Measurements from ENCODE around the gene TNS3. TPM values are rescaled to one million over a fixed set of nuclear protein-coding genes. Genes with fewer than 3 reads are reported as not detected.

Gene TNS3
- total and polyA plus RNA-seq, 2 donors (not counting 1 experiment from before 2014, with no cell fraction given) = 11.4 to 77.5 TPM

- peaks cover 5% of the 10 kb centered on the region for H4K20me1 ChIP-seq (ENCODE audit: control insufficient read depth, insufficient read depth, low read length, poor library complexity, severe bottlenecking)
- ATAC-seq (ENCODE audit: low read depth) (no peak), DNase-seq (no peak)
- no peak overlapping the region for H3K4me3 Mint-ChIP-seq
- no peak overlapping the region for H3K27ac Mint-ChIP-seq
- no peak overlapping the region for H3K4me2 ChIP-seq (replicated peaks; ENCODE audit: low read depth, low read length, poor library complexity, severe bottlenecking)
- ChIA-PET POLR2A (no interaction called here), CTCF (interaction anchor here (1.4 kb wide), 1 partner anchor 10 kb away, joined by 3 read pairs; no protein-coding TSS in a partner anchor)
- H3K36me3 ChIP-seq (replicated peaks in 1 of 2; ENCODE audit: control extremely low read depth in 1 of 2, control insufficient read depth in 1 of 2, extremely low read depth in 1 of 2, insufficient read depth in 2 of 2, low read length in 1 of 2) = no peaks in the 10 kb centered on the region
- H3K27me3 ChIP-seq (replicated peaks in 1 of 4; ENCODE audit: control extremely low read depth in 1 of 4, control insufficient read depth in 3 of 4, insufficient read depth in 4 of 4, low read length in 3 of 4) = no peaks in the 10 kb centered on the region
- peaks cover 9% of the 10 kb centered on the region for H3K79me2 ChIP-seq (ENCODE audit: control insufficient read depth, insufficient read depth, low read length)
- H3K27me3 Mint-ChIP-seq = no peaks in the 10 kb centered on the region
- H3K4me1 Mint-ChIP-seq = peaks cover 29% of the 10 kb centered on the region
- H3K9me3 ChIP-seq (ENCODE audit: control extremely low read depth in 1 of 3, control insufficient read depth in 2 of 3, insufficient read depth in 1 of 3, low read length in 2 of 3) = no peaks in the 10 kb centered on the region
- WGBS (ENCODE audit: insufficient coverage) = 100% methylated on average over 1 of the region's 14 CpGs
- no peak overlapping the region for H3K9ac ChIP-seq (ENCODE audit: low read length)
- no peak overlapping the region for H2AFZ ChIP-seq (ENCODE audit: insufficient read depth, low read depth, low read length, poor library complexity, severe bottlenecking)
- no peak overlapping the region for H3K4me3 ChIP-seq (ENCODE audit: control extremely low read depth in 1 of 5, extremely low read depth in 1 of 5, insufficient read depth in 1 of 5, low read depth in 2 of 5, low read length in 4 of 5)
- no peak for TF ChIP-seq CTCF (IDR thresholded peaks at IDR 0.05)
- TF ChIP-seq EZH2 (IDR thresholded peaks at IDR 0.05; ENCODE audit: borderline replicate concordance, insufficient read depth, low read depth, low read length, poor library complexity, severe bottlenecking) = no peak
- peaks cover 2 to 11% of the 10 kb centered on the region in 2 donors for H3K4me1 ChIP-seq (ENCODE audit: control insufficient read depth in 2 of 2, insufficient read depth in 2 of 2, low read length in 2 of 2)
- no peak overlapping the region for H3K27ac ChIP-seq (ENCODE audit: low read length in 2 of 2)
- no peaks in the 10 kb centered on the region for H3K9me3 Mint-ChIP-seq (ENCODE audit: insufficient read depth)
- intact Hi-C loops (cut with micrococcal nuclease) = no loop called here
These were observed 125.5 kb downstream of the TNS3 start for GRCh38 chr7:47456210-47456955.

- Histone ChIP-seq H3K27me3 (replicated peaks in 1 of 4; ENCODE audit: control extremely low read depth in 1 of 4, control insufficient read depth in 3 of 4, insufficient read depth in 4 of 4, low read length in 3 of 4) (no peaks in the 10 kb centered on the region), H3K9ac (ENCODE audit: low read length) (no peak overlapping the region), H4K20me1 (ENCODE audit: control insufficient read depth, insufficient read depth, low read length, poor library complexity, severe bottlenecking) (peaks cover 5% of the 10 kb centered on the region), H3K4me2 (replicated peaks; ENCODE audit: low read depth, low read length, poor library complexity, severe bottlenecking) (no peak overlapping the region), H3K36me3 (replicated peaks in 1 of 2; ENCODE audit: control extremely low read depth in 1 of 2, control insufficient read depth in 1 of 2, extremely low read depth in 1 of 2, insufficient read depth in 2 of 2, low read length in 1 of 2) (no peaks in the 10 kb centered on the region), H2AFZ (ENCODE audit: insufficient read depth, low read depth, low read length, poor library complexity, severe bottlenecking) (no peak overlapping the region), H3K27ac (ENCODE audit: low read length in 2 of 2) (no peak overlapping the region), H3K4me1 (ENCODE audit: control insufficient read depth in 2 of 2, insufficient read depth in 2 of 2, low read length in 2 of 2) (peaks cover 2 to 11% of the 10 kb centered on the region in 2 donors), H3K9me3 (ENCODE audit: control extremely low read depth in 1 of 3, control insufficient read depth in 2 of 3, insufficient read depth in 1 of 3, low read length in 2 of 3) (no peaks in the 10 kb centered on the region), H3K79me2 (ENCODE audit: control insufficient read depth, insufficient read depth, low read length) (peaks cover 9% of the 10 kb centered on the region), H3K4me3 (ENCODE audit: control extremely low read depth in 1 of 5, extremely low read depth in 1 of 5, insufficient read depth in 1 of 5, low read depth in 2 of 5, low read length in 4 of 5) (no peak overlapping the region)
- H3K4me1 Mint-ChIP-seq = peaks cover 29% of the 10 kb centered on the region
- POLR2A ChIA-PET = no interaction called here
- CTCF ChIA-PET = no interaction called here
- H3K9me3 Mint-ChIP-seq (ENCODE audit: insufficient read depth) = no peaks in the 10 kb centered on the region
- H3K27ac Mint-ChIP-seq = no peak overlapping the region
- ATAC-seq (ENCODE audit: low read depth) (no peak), DNase-seq (no peak)
- WGBS (ENCODE audit: insufficient coverage) = 97% methylated on average over 5 of the region's 5 CpGs
- no peaks in the 10 kb centered on the region for H3K27me3 Mint-ChIP-seq
- TF ChIP-seq CTCF (IDR thresholded peaks at IDR 0.05) = no peak
- no peak for TF ChIP-seq EZH2 (IDR thresholded peaks at IDR 0.05; ENCODE audit: borderline replicate concordance, insufficient read depth, low read depth, low read length, poor library complexity, severe bottlenecking)
- intact Hi-C loops (cut with micrococcal nuclease) = no loop called here
- no peak overlapping the region for H3K4me3 Mint-ChIP-seq
These were observed 126.1 kb downstream of the TNS3 start for GRCh38 chr7:47455872-47456185.

Measured in B cell (primary cell).